Neural cell (in vitro differentiated cells): ENCODE data around the gene COL24A1. TPM values are rescaled to one million over a fixed set of nuclear protein-coding genes. Genes with fewer than 3 reads are reported as not detected.

Experiments
- H2AFZ ChIP-seq: fragments of 200-600, 300-800 bp; sonication (generic), shearing (Covaris generic); 2 replicates; pipeline ENCODE4 v1.6.0; 2014; ENCODE audit warnings: low read depth, mild to moderate bottlenecking, antibody characterized with exemption, low read length, moderate library complexity
- H3F3A ChIP-seq: fragments of 200-600 bp; shearing (Covaris generic); 2 replicates; pipeline ENCODE4 v1.6.1; 2016; ENCODE audit warnings: mild to moderate bottlenecking, moderate library complexity, mixed read lengths, antibody characterized with exemption, low read length; ENCODE audit not compliant: insufficient read depth, poor library complexity, severe bottlenecking
- H3K27ac ChIP-seq: fragments of 200-600, 300-800 bp; sonication (generic), shearing (Covaris generic); 2 replicates; pipeline ENCODE4 v1.5.1; 2014; ENCODE audit warnings: mild to moderate bottlenecking, low read length, moderate library complexity
- H3K27me3 ChIP-seq: fragments of 300-800, 200-600 bp; sonication (generic), shearing (Covaris generic); 2 replicates; pipeline ENCODE4 v1.6.0; 2014; ENCODE audit warnings: mild to moderate bottlenecking, low read depth, low read length, moderate library complexity; ENCODE audit not compliant: insufficient read depth
- H3K36me3 ChIP-seq: fragments of 300-800, 200-600 bp; sonication (generic), shearing (Covaris generic); 2 replicates; pipeline ENCODE4 v1.5.1; 2014; ENCODE audit warnings: mild to moderate bottlenecking, antibody characterized with exemption, low read length, moderate library complexity; ENCODE audit not compliant: insufficient read depth
- H3K4me2 ChIP-seq: fragments of 300-800, 200-600 bp; sonication (generic), shearing (Covaris generic); 2 replicates; pipeline ENCODE4 v1.6.0; 2014; ENCODE audit warnings: mild to moderate bottlenecking, low read length
- H3K4me3 ChIP-seq: fragments of 300-800, 200-600 bp; sonication (generic), shearing (Covaris generic); 2 replicates; pipeline ENCODE4 v1.5.1; 2014; ENCODE audit warnings: mild to moderate bottlenecking, low read length, moderate library complexity
- H3K79me2 ChIP-seq: fragments of 200-600 bp; shearing (Covaris generic); replicated peaks from 2 replicates; pipeline ENCODE4 v1.6.0; 2014; ENCODE audit warnings: mild to moderate bottlenecking, low read length, moderate library complexity; ENCODE audit not compliant: insufficient read depth
- H3K9ac ChIP-seq: fragments of 300-800, 200-600 bp; sonication (generic), shearing (Covaris generic); 2 replicates; pipeline ENCODE4 v1.6.1; 2016; ENCODE audit warnings: mild to moderate bottlenecking, low read length, mixed read lengths
- H3K9me2 ChIP-seq: fragments of 200-600 bp; shearing (Covaris generic); 2 replicates; pipeline ENCODE4 v1.6.1; 2016; ENCODE audit warnings: mild to moderate bottlenecking, low read length, mixed read lengths; ENCODE audit not compliant: insufficient read depth
- H3K9me3 ChIP-seq: fragments of 200-600, 300-800 bp; sonication (generic), shearing (Covaris generic); 2 replicates; pipeline ENCODE4 v1.6.1; 2016; ENCODE audit warnings: mild to moderate bottlenecking, mixed run types, low read length, moderate library complexity, mixed read lengths
- H4K20me1 ChIP-seq: fragments of 200-600 bp; shearing (Covaris generic); 2 replicates; pipeline ENCODE4 v1.6.1; 2016; ENCODE audit warnings: mild to moderate bottlenecking, mixed run types; ENCODE audit not compliant: insufficient read depth
- CTCF ChIP-seq: fragments of 450-650 bp; IDR thresholded peaks from 2 replicates; pipeline ENCODE4 v1.5.1; 2014; ENCODE audit warnings: antibody characterized with exemption, mild to moderate bottlenecking, moderate library complexity; ENCODE audit not compliant: poor library complexity, severe bottlenecking
- EP300 ChIP-seq: fragments of 450-650 bp; conservative IDR thresholded peaks from 2 replicates; pipeline ENCODE4 v1.6.1; 2014; ENCODE audit warnings: antibody characterized with exemption, mild to moderate bottlenecking, moderate library complexity; ENCODE audit not compliant: poor library complexity, severe bottlenecking
- EZH2 ChIP-seq: fragments of 200-600, 300-800 bp; shearing (Covaris generic), sonication (generic); IDR thresholded peaks from 2 replicates; pipeline ENCODE4 v1.6.1; 2014; ENCODE audit warnings: antibody characterized with exemption, low read length, borderline replicate concordance, mild to moderate bottlenecking; ENCODE audit not compliant: insufficient read depth, poor library complexity, severe bottlenecking
- MXI1 ChIP-seq: fragments of 450-650 bp; conservative IDR thresholded peaks from 2 replicates; pipeline ENCODE4 v1.6.1; 2014; ENCODE audit warnings: antibody characterized with exemption, mild to moderate bottlenecking; ENCODE audit not compliant: poor library complexity, severe bottlenecking
- POLR2AphosphoS5 ChIP-seq: IDR thresholded peaks from 2 replicates; pipeline ENCODE4 v1.6.1; 2012
- RAD21 ChIP-seq: fragments of 450-650 bp; conservative IDR thresholded peaks from 2 replicates; pipeline ENCODE4 v1.6.1; 2014; ENCODE audit warnings: antibody characterized with exemption, mild to moderate bottlenecking, moderate library complexity
- REST ChIP-seq: IDR thresholded peaks from 2 replicates; pipeline ENCODE4 v1.6.1; 2012; ENCODE audit warnings: borderline replicate concordance
- SMC3 ChIP-seq: fragments of 450-650 bp; conservative IDR thresholded peaks from 2 replicates; pipeline ENCODE4 v1.6.1; 2014; ENCODE audit warnings: antibody characterized with exemption, mild to moderate bottlenecking, moderate library complexity; ENCODE audit not compliant: poor library complexity
- TAF1 ChIP-seq: IDR thresholded peaks from 2 replicates; pipeline ENCODE4 v1.6.1; 2012; ENCODE audit warnings: low read depth
- polyA plus RNA-seq: library from polyadenylated mRNA; depleted of rRNA; stranded (reverse); fragments of >200 nt; gene quantifications from 2 replicates; pipeline ENCODE4 v1.2.3, GENCODE V29; 2014

The COL24A1 gene
- polyA plus RNA-seq, 1 donor from 2014 or later: 0.19 TPM

- Histone ChIP-seq H2AFZ (no peak overlapping the region), H3K9ac (no peak overlapping the region), H4K20me1 (no peaks in the 10 kb centered on the region), H3K4me3 (no peak overlapping the region), H3K27me3 (no peaks in the 10 kb centered on the region), H3K9me3 (no peaks in the 10 kb centered on the region), H3K79me2 (no peaks in the 10 kb centered on the region), H3K27ac (no peak overlapping the region), H3K4me2 (no peak overlapping the region), H3K9me2 (no peaks in the 10 kb centered on the region), H3K36me3 (no peaks in the 10 kb centered on the region), H3F3A (no peaks in the 10 kb centered on the region)
- TF ChIP-seq EZH2: no peak
- no peak for TF ChIP-seq TAF1
- TF ChIP-seq SMC3: no peak
- no peak for TF ChIP-seq POLR2AphosphoS5
- TF ChIP-seq MXI1: no peak
- no peak for TF ChIP-seq CTCF
- TF ChIP-seq REST: no peak
- TF ChIP-seq RAD21: no peak
- no peak for TF ChIP-seq EP300
Measured at GRCh38 chr1:85857991-85858390, 298.6 kb downstream of the COL24A1 start.

GRCh38 chr1:85850238-85850637, 306.3 kb downstream of the COL24A1 start:
- H4K20me1 ChIP-seq: no peaks in the 10 kb centered on the region
- no peak overlapping the region for H3K4me3 ChIP-seq
- no peaks in the 10 kb centered on the region for H3K27me3 ChIP-seq
- H3F3A ChIP-seq: no peaks in the 10 kb centered on the region
- no peaks in the 10 kb centered on the region for H3K79me2 ChIP-seq
- H2AFZ ChIP-seq: no peak overlapping the region
- H3K36me3 ChIP-seq: no peaks in the 10 kb centered on the region
- H3K9me3 ChIP-seq: no peaks in the 10 kb centered on the region
- H3K4me2 ChIP-seq: no peak overlapping the region
- TF ChIP-seq MXI1 (no peak), CTCF (no peak), POLR2AphosphoS5 (no peak), TAF1 (no peak), EZH2 (no peak), SMC3 (no peak), REST (no peak), RAD21 (no peak), EP300 (no peak)
- no peak overlapping the region for H3K27ac ChIP-seq
- no peaks in the 10 kb centered on the region for H3K9me2 ChIP-seq
- H3K9ac ChIP-seq: no peak overlapping the region
